GM15510 (cell line): ENCODE results near the gene GALM.

Source experiments
- POLR2A ChIP-seq: IDR thresholded peaks from 3 replicates; pipeline ENCODE4 v1.6.1; 2011; ENCODE audit warnings: borderline replicate concordance; ENCODE audit not compliant: insufficient read length; ENCODE audit errors: extremely low read depth

The GALM gene

DNA sequence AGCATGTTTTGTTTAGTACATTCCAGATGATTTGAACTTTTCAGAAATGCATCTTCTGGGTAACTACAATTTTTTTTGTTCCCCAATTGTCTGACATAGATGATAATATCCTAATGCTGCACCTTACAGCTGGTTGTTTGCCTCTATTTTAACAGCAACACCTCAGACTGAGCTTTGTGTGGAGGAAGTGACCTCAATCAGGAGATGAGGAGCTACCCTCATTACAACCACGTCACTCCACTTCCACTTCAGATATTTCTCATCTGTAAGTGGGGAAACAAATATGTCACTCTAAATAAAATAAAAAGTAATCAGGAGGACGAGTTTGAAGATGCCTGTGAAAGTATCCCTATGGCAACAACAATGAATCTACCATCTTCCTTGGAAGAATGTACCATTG, 97.3 kb downstream of the GALM start:
- no peak for TF ChIP-seq POLR2A

DNA sequence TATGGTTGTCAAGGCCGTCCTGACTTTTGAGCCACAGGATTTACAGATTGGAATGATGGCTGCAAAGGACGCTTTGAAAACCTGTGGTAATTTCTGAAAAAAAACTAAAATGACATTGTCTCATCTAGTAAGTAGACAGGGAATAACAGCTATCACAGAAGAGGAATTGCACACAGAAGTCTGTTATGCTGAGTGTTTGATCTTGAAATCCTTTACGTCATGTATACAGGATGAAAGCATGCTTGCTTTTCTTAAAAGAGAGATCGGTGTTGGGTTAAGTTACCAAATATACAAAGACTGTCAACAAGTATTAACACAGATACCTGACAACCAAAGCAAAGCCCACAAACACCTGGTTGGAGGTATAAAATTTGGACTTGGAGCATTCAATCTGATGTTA, 97.8 kb downstream of the GALM start:
- TF ChIP-seq POLR2A: no peak

DNA sequence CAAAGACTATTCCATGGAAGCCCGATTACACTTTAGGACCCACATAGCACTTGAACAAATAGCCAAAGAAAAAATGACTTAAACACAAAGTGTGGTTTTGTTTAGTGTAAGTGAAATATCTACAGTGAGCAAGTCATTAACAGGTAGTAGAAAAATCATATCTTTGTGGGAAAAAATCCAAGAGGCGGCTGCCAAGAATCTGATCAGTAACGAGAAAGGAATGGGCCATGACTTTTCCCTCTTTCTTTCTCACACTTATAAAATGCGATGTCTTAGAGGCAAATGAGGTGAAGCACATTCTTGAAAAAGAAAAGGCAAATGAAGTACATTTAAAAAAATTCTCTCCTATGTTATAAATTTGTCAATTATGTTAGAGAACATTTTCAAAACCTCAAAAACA, 99.2 kb downstream of the GALM start:
- TF ChIP-seq POLR2A: no peak

GRCh38 chr2:38765551-38765950, 99.6 kb downstream of the GALM start:
- TF ChIP-seq POLR2A: no peak

GRCh38 chr2:38771632-38772031, 105.7 kb downstream of the GALM start:
- TF ChIP-seq POLR2A: no peak

DNA sequence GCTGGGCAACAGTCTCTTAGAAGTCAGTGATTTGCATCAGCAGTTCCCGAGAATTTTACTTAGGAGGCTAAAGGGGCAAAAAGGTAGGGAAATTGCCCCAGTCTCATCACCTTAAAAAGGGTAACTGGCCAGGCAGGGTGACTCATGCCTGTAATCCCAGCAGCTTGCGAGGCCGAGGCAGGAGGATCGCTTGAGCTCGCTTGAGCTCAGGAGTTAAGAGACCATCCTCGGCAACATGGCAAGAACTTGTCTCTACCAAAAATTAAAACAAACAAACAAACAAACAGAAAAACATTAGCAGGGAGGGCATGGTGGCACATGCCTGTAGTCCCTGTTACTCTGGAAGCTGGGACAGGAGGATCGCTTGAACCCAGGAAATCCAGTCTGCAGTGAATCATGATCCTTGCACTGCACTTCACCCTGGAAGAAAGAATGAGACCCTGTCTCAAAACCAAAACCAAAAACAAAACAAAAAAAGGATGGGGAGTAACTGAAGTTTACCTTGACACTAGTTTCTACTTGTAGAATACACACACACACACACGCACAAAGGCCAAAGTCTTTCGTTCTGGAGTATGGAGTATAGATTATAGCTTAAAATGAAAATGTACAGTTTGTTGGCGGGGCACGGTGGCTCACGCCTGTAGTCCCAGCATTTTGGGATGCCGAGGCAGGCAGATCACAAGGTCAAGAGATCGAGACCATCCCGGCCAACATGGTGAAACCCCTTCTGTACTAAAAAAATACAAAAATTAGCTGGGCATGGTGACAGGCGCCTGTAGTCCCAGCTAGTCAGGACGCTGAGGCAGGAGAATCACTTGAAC, 109.4 kb downstream of the GALM start:
- no peak for TF ChIP-seq POLR2A

GRCh38 chr2:38775921-38776225, 110.0 kb downstream of the GALM start:
- TF ChIP-seq POLR2A: no peak

DNA sequence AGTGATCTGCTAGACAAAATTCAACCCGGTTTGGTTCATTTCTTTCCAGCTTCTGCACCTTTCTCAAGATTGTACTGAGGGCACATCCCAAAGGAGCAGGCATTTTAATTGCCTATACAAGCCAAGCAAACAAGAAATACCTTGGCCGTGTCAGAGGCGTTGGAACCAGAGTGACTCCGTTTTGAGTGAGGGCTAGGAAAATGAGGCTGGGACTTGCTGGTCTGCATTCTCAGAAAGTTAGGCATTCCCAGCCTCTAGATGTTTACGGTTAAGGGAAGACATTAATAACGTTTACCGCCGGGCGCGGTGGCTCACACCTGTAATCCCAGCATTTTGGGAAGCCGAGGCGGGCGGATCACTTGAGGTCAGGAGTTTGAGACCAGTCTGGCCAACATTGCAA, 110.6 kb downstream of the GALM start:
- TF ChIP-seq POLR2A: no peak

DNA sequence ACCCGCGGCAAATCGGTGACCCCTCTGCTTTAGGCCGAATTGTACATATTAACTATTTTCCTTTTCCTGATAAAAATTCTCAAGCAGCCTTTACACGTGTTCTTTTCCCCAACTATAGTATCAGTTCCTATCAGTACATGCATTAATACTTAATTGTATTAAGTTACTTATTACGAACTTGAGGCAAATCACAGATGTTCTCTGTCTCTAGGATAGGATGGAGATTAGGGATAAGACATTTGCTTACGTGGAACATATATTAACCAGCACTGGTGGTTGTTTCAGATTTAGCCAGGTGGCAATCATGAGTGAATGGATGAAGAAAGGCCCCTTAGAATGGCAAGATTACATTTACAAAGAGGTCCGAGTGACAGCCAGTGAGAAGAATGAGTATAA, 112.8 kb downstream of the GALM start:
- TF ChIP-seq POLR2A: no peak

- no peak for TF ChIP-seq POLR2A
These were observed 117.7 kb downstream of the GALM start for GRCh38 chr2:38783586-38783985.
